ENCODE results near the gene ZFP90. TPM values are rescaled to one million over a fixed set of nuclear protein-coding genes. Genes with fewer than 3 reads are reported as not detected.
A peak's percentile ranks its signal among the peaks of the same experiment; 100 is the strongest.

ZFP90 gene
- total RNA-seq, 6 donors from 2014 or later, result 14.3 to 33.5 (median 20.6) TPM

- no peak for ATAC-seq (ENCODE audit: low FRiP score in 2 of 2)
Measured at GRCh38 chr16:68524069-68524820, 14.8 kb upstream of the ZFP90 start.

DNA sequence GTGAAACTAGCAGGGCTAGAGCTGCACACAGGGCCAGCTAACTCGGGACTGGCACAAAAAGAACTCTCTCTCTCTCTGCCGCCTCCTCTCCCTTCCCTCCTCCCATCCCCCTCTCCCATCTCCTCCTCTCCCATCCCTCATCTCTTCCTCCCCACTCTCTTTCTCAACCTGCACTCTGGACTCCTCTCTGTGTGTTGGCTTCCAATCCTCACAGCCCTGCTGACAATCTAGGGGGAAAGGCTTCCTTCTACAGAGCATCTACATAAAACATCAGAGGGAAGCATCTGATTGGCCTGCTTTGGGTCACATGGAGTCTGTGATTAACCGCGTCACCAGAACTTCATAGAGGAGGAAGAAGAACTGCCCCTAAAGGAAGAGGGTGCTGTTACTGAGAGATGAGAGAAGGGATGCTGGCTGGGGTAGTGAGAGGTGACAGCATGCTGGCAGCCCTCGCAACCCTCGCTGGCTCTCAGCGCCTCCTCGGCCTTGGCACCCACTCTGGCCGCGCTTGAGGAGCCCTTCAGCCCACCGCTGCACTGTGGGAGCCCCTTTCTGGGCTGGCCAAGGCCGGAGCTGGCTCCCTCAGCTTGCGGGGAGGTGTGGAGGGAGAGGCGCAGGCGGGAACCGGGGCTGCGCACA lies 12.8 kb upstream of the ZFP90 start:
- ATAC-seq (ENCODE audit: low FRiP score in 2 of 2) (no peak), DNase-seq (no peak)
- Histone ChIP-seq H3K36me3 (no peaks in the 10 kb centered on the region), H3K4me1 (peaks cover 13 to 25% (median 19%) of the 10 kb centered on the region in 4 donors), H3K27me3 (no peaks in the 10 kb centered on the region), H3K27ac (no peak overlapping the region), H3K4me3 (no peak overlapping the region), H3K9me3 (no peaks in the 10 kb centered on the region)
- 80 to 87% methylated on average over 11 to 17 of the region's 17 CpGs for WGBS, 2 donors
- TF ChIP-seq CTCF (IDR thresholded peaks at IDR 0.05) (no peak), EP300 (IDR thresholded peaks at IDR 0.05) (no peak)

More at GRCh38 chr16:68524069-68524820, 14.8 kb upstream of the ZFP90 start:
- H3K27ac ChIP-seq, result no peak overlapping the region
- TF ChIP-seq EP300 (IDR thresholded peaks at IDR 0.05), result no peak
- no peak for TF ChIP-seq POLR2A (IDR thresholded peaks at IDR 0.05)
- no peak for TF ChIP-seq CTCF (IDR thresholded peaks at IDR 0.05)
- no peak for TF ChIP-seq POLR2AphosphoS5 (IDR thresholded peaks at IDR 0.05)
- no peaks in the 10 kb centered on the region for H3K27me3 ChIP-seq
- no peaks in the 10 kb centered on the region for H3K36me3 ChIP-seq
- no peak overlapping the region for H3K4me3 ChIP-seq
- peaks cover 6 to 15% (median 13%) of the 10 kb centered on the region in 4 donors for H3K4me1 ChIP-seq
- H3K9me3 ChIP-seq, result no peaks in the 10 kb centered on the region
- no peak for DNase-seq
- 67 to 69% methylated on average over 10 of the region's 10 CpGs for WGBS, 2 donors

- WGBS, 2 donors, result 98% methylated on average over 29 of the region's 29 CpGs; no CpG with 5 or more reads in 1 of the 2 donors
- no peaks in the 10 kb centered on the region for H3K9me3 ChIP-seq
- TF ChIP-seq POLR2AphosphoS5 (IDR thresholded peaks at IDR 0.05) (no peak), CTCF (IDR thresholded peaks at IDR 0.05) (no peak), POLR2A (IDR thresholded peaks at IDR 0.05) (no peak), EP300 (IDR thresholded peaks at IDR 0.05) (no peak)
- DNase-seq (peak in 1 of 2 donors; percentile 77), ATAC-seq (ENCODE audit: low FRiP score in 2 of 2) (no peak)
- H3K27me3 ChIP-seq, result no peaks in the 10 kb centered on the region
- peaks cover 13 to 25% (median 19%) of the 10 kb centered on the region in 4 donors for H3K4me1 ChIP-seq
- H3K36me3 ChIP-seq, result no peaks in the 10 kb centered on the region
- H3K4me3 ChIP-seq, result no peak overlapping the region
- no peak overlapping the region for H3K27ac ChIP-seq
Measured at GRCh38 chr16:68526782-68527145, 12.3 kb upstream of the ZFP90 start.

DNA sequence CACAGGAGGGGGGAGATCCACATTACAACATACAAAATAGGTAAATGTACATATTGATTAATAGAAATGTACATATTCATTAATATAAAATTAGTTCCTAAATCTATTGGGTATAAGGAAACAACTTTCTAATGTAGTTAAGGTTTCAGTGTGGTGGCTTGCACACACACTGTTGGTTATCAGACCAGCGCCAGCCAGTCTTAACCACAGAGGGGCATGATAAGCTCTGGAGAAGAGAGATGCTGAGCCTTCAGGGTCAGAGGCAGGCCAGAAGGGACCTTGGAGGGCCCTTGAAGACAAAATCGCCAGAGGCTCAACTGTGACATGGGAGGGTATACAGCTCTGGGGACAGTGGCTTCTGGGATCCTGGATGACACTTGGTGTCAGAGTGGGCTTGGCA lies 10.9 kb upstream of the ZFP90 start:
- 58 to 62% methylated on average over 2 of the region's 2 CpGs for WGBS, 2 donors
- DNase-seq (no peak), ATAC-seq (ENCODE audit: low FRiP score in 2 of 2) (peak in 1 of 2 donors; percentile 6)
- no peaks in the 10 kb centered on the region for H3K36me3 ChIP-seq
- H3K27me3 ChIP-seq, result no peaks in the 10 kb centered on the region
- peaks cover 13 to 25% (median 19%) of the 10 kb centered on the region in 4 donors for H3K4me1 ChIP-seq
- H3K27ac ChIP-seq, result no peak overlapping the region
- no peak overlapping the region for H3K4me3 ChIP-seq
- no peak for TF ChIP-seq POLR2AphosphoS5 (IDR thresholded peaks at IDR 0.05)
- TF ChIP-seq POLR2A (IDR thresholded peaks at IDR 0.05), result no peak
- no peak for TF ChIP-seq EP300 (IDR thresholded peaks at IDR 0.05)
- no peak for TF ChIP-seq CTCF (IDR thresholded peaks at IDR 0.05)
- no peaks in the 10 kb centered on the region for H3K9me3 ChIP-seq
